HCT116 (cell line): Measurements from ENCODE around the gene IL36A. TPM values are rescaled to one million over a fixed set of nuclear protein-coding genes. Genes with fewer than 3 reads are reported as not detected.

Experiments used
- ATAC-seq: fragments of 200-7000 bp; cut with Tn5 transposase; 2 replicates; pipeline ENCODE4 v1.9.1; 2020; ENCODE audit warnings: mild to moderate bottlenecking, moderate library complexity
- BruUV-seq: library from RNA; stranded (reverse); fragments of 400-500 nt; replicated peaks from 2 replicates; lab custom pipeline; 2021; lab: Mats Ljungman, UMichigan
- CTCF ChIA-PET: fragments of 300-600 bp; sonication (Branson Sonifier 250); formaldehyde crosslinking; loops from one replicate; lab custom pipeline; 2021; ENCODE audit warnings: antibody characterized with exemption; lab: Charles Lee
- POLR2A ChIA-PET: fragments of 300-600, 350-600 bp; sonication (Branson Sonifier 250); formaldehyde crosslinking; loops from one replicate; lab custom pipeline; 2021; ENCODE audit warnings: antibody characterized with exemption; lab: Charles Lee
- RAD21 ChIA-PET, 2 experiments: fragments of 300-600 bp; sonication (Branson Sonifier 250); formaldehyde crosslinking; loops; one replicate each; lab custom pipeline; 2023; ENCODE audit warnings: low total read pairs in 2 of 2; ENCODE audit not compliant: uncharacterized antibody in 2 of 2, unreplicated experiment in 2 of 2, low non-redundant PET in 1 of 2; lab: Charles Lee
- DNase-seq: peaks from one replicate; pipeline ENCODE4 v3.0.0-alpha.2; 2010; ENCODE audit warnings: low read depth, low spot score
- H2AFZ ChIP-seq: fragments of 200-600 bp; shearing (Covaris generic), sonication (generic); 2 replicates; pipeline ENCODE4 v1.6.1; 2017; ENCODE audit warnings: low read depth, mixed run types, mixed read lengths, antibody characterized with exemption, low read length; ENCODE audit not compliant: poor library complexity, severe bottlenecking
- H3K27ac ChIP-seq: 2 replicates; pipeline ENCODE4 v1.5.1; 2012; ENCODE audit warnings: low read depth, low read length
- H3K27me3 ChIP-seq: fragments of 200-600 bp; sonication (generic); 2 replicates; pipeline ENCODE4 v1.6.1; 2016; ENCODE audit warnings: mixed run types, low read length, mixed read lengths; ENCODE audit not compliant: insufficient read depth
- H3K36me3 ChIP-seq, 2 experiments: fragments of 200-500 bp in 1 of 2; fragments of 200-600 bp in 1 of 2; sonication (Bioruptor generic) in 1 of 2; sonication (generic) in 1 of 2; 2 replicates each; pipeline versions ENCODE4 v1.5.1 to v1.6.1; 2014 to 2016; ENCODE audit warnings: low read length in 2 of 2, inconsistent platforms in 1 of 2, mixed read lengths in 1 of 2, mixed run types in 1 of 2; ENCODE audit not compliant: insufficient read depth in 2 of 2, control insufficient read depth in 1 of 2
- H3K4me1 ChIP-seq, 2 experiments: fragments of 200-600 bp in 1 of 2; sonication (generic) in 1 of 2; 2 replicates each; pipeline versions ENCODE4 v1.5.1 to v1.6.1; 2012 to 2017; ENCODE audit warnings: low read length in 2 of 2, inconsistent platforms in 1 of 2, mild to moderate bottlenecking in 1 of 2, mixed read lengths in 1 of 2, mixed run types in 1 of 2, moderate library complexity in 1 of 2; ENCODE audit not compliant: insufficient read depth in 2 of 2, control insufficient read depth in 1 of 2
- H3K4me2 ChIP-seq: fragments of 200-600 bp; sonication (generic); 2 replicates; pipeline ENCODE4 v1.6.1; 2017; ENCODE audit warnings: mixed run types, low read length, mixed read lengths
- H3K4me3 ChIP-seq, 2 experiments: fragments of 200-600 bp in 1 of 2; sonication (generic) in 1 of 2; replicated peaks in 1 of 2; 2 replicates each; pipeline ENCODE4 v1.5.1; 2011 to 2016; ENCODE audit warnings: low read length in 2 of 2, control low read depth in 1 of 2, low read depth in 1 of 2, mild to moderate bottlenecking in 1 of 2, mixed read lengths in 1 of 2, mixed run types in 1 of 2
- H3K79me2 ChIP-seq: fragments of 200-600 bp; sonication (generic); 2 replicates; pipeline ENCODE4 v1.6.1; 2017; ENCODE audit warnings: mild to moderate bottlenecking, mixed run types, low read length, moderate library complexity, mixed read lengths; ENCODE audit not compliant: insufficient read depth
- H3K9ac ChIP-seq: fragments of 200-600 bp; sonication (generic); 2 replicates; pipeline ENCODE4 v1.6.1; 2016; ENCODE audit warnings: low read length, mixed read lengths
- H3K9me2 ChIP-seq: fragments of 200-600 bp; sonication (generic), shearing (Covaris generic); 2 replicates; pipeline ENCODE4 v1.6.1; 2017; ENCODE audit warnings: mixed run types, mild to moderate bottlenecking, moderate library complexity; ENCODE audit not compliant: insufficient read depth
- H3K9me3 ChIP-seq, 2 experiments: fragments of 200-500 bp in 1 of 2; fragments of 200-600 bp in 1 of 2; sonication (Bioruptor generic) in 1 of 2; sonication (generic) in 1 of 2; 2 replicates each; pipeline ENCODE4 v1.6.1; 2014 to 2017; ENCODE audit warnings: low read length in 2 of 2, mixed read lengths in 2 of 2, inconsistent platforms in 1 of 2, low read depth in 1 of 2, mild to moderate bottlenecking in 1 of 2, mixed run types in 1 of 2, moderate library complexity in 1 of 2; ENCODE audit not compliant: control insufficient read depth in 1 of 2, insufficient read depth in 1 of 2
- H4K20me1 ChIP-seq: fragments of 200-600 bp; sonication (generic), shearing (Covaris generic); 2 replicates; pipeline ENCODE4 v1.6.1; 2017; ENCODE audit warnings: mixed run types, mild to moderate bottlenecking, moderate library complexity; ENCODE audit not compliant: insufficient read depth
- CEBPB ChIP-seq: IDR thresholded peaks from 2 replicates; pipeline ENCODE4 v1.6.1; 2012; ENCODE audit warnings: low read depth
- CTCF ChIP-seq, 3 experiments: fragments of 200-600 bp in 1 of 3; sonication (generic) in 1 of 3; IDR thresholded peaks in 2 of 3; conservative IDR thresholded peaks in 1 of 3; 2 replicates each; pipeline ENCODE4 v1.5.1; 2012 to 2017; ENCODE audit warnings: low read depth in 2 of 3, low read length in 2 of 3, antibody characterized with exemption in 1 of 3, borderline replicate concordance in 1 of 3, control low read depth in 1 of 3, mild to moderate bottlenecking in 1 of 3, mixed read lengths in 1 of 3, mixed run types in 1 of 3, moderate library complexity in 1 of 3; ENCODE audit not compliant: insufficient read depth in 1 of 3
- EZH2phosphoT487 ChIP-seq: fragments of 200-600 bp; IDR thresholded peaks from 2 replicates; pipeline ENCODE4 v1.6.1; 2018; ENCODE audit warnings: antibody characterized with exemption, borderline replicate concordance
- FOSL1 ChIP-seq: IDR thresholded peaks from 2 replicates; pipeline ENCODE4 v1.6.1; 2012; ENCODE audit warnings: low read depth
- JUND ChIP-seq: IDR thresholded peaks from 2 replicates; pipeline ENCODE4 v1.6.1; 2012
- POLR2AphosphoS5 ChIP-seq: IDR thresholded peaks from 2 replicates; pipeline ENCODE4 v1.6.1; 2011; ENCODE audit warnings: mild to moderate bottlenecking, low read depth, low read length, moderate library complexity
- RAD21 ChIP-seq: IDR thresholded peaks from 2 replicates; pipeline ENCODE4 v1.6.1; 2012; ENCODE audit warnings: low read depth, mild to moderate bottlenecking
- REST ChIP-seq: IDR thresholded peaks from 2 replicates; pipeline ENCODE4 v1.6.1; 2012; ENCODE audit warnings: low read depth
- SRF ChIP-seq: IDR thresholded peaks from 2 replicates; pipeline ENCODE4 v1.6.1; 2012; ENCODE audit warnings: low read depth
- TCF7L2 ChIP-seq: IDR thresholded peaks from 2 replicates; pipeline ENCODE4 v1.7.0; 2011; ENCODE audit warnings: borderline replicate concordance, inconsistent platforms; ENCODE audit not compliant: insufficient read depth, insufficient read length; ENCODE audit errors: extremely low read depth
- YY1 ChIP-seq: IDR thresholded peaks from 2 replicates; pipeline ENCODE4 v1.6.1; 2011; ENCODE audit warnings: low read length, low read depth, moderate library complexity, mild to moderate bottlenecking; ENCODE audit not compliant: insufficient replicate concordance; ENCODE audit errors: extremely low read depth
- ZFX ChIP-seq: fragments of 450-650 bp; IDR thresholded peaks from 2 replicates; pipeline ENCODE4 v1.6.1; 2017
- ZNF274 ChIP-seq: fragments of 200-500 bp; sonication (Bioruptor generic); IDR thresholded peaks from 2 replicates; pipeline ENCODE4 v1.6.1; 2014; ENCODE audit warnings: mild to moderate bottlenecking, low read depth, low read length, inconsistent platforms
- intact Hi-C: fragments of 100-400 bp; cut with micrococcal nuclease; formaldehyde crosslinking; loops from 2 replicates; pipeline ENCODE4 v1.10.0; 2022
- total RNA-seq: library from RNA; stranded (reverse); gene quantifications from one replicate; pipeline ENCODE4 v1.2.1, GENCODE V29; 2021; ENCODE audit not compliant: unreplicated experiment
- TF ChIP-seq, protein P1 (sequence below): IDR thresholded peaks from 2 replicates; pipeline ENCODE4 v1.6.1; 2012

The IL36A gene
- total RNA-seq, 1 experiment from 2014 or later, result not detected

- RAD21 ChIA-PET, result no interaction called here
- BruUV-seq, result no TSS peak
- H3K4me2 ChIP-seq, result no peak overlapping the region
These were observed 9.8 kb upstream of the IL36A start for GRCh38 chr2:112995346-112995920.

More at GRCh38 chr2:112995346-112995920, 9.8 kb upstream of the IL36A start:
- Histone ChIP-seq H3K27ac (no peak overlapping the region), H2AFZ (no peak overlapping the region), H4K20me1 (no peaks in the 10 kb centered on the region), H3K9ac (no peak overlapping the region), H3K4me3 (no peak overlapping the region), H3K9me2 (no peaks in the 10 kb centered on the region; the same call in 1 of the 2 replicates)
- intact Hi-C loops, result no loop called here
- POLR2A ChIA-PET, result no interaction called here
- CTCF ChIA-PET, result no interaction called here
- no peak for DNase-seq
- no peak for ATAC-seq
- TF ChIP-seq POLR2AphosphoS5 (no peak), JUND (no peak), ZFX (no peak), EZH2phosphoT487 (no peak), CTCF (IDR thresholded peaks at IDR 0.05 in 2 of 3, conservative IDR thresholded peaks at IDR 0.05 in 1 of 3; ENCODE audit: borderline replicate concordance in 1 of 3, insufficient read depth in 1 of 3, low read depth in 2 of 3, low read length in 2 of 3) (no peak), ZNF274 (no peak), YY1 (no peak), CEBPB (no peak), REST (no peak), SRF (no peak), FOSL1 (no peak), TCF7L2 (no peak), RAD21 (no peak)
- TF ChIP-seq, protein P1, sequence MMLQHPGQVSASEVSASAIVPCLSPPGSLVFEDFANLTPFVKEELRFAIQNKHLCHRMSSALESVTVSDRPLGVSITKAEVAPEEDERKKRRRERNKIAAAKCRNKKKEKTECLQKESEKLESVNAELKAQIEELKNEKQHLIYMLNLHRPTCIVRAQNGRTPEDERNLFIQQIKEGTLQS, result no peak
- TF ChIP-seq, all 23 proteins: peak for 0
- Histone ChIP-seq H3K79me2 (no peaks in the 10 kb centered on the region), H3K36me3 (no peaks in the 10 kb centered on the region), H3K9me3 (peaks cover 4 to 12% of the 10 kb centered on the region in 2 experiments; a peak in 3 of 4 replicates), H3K4me1 (no peaks in the 10 kb centered on the region), H3K27me3 (no peaks in the 10 kb centered on the region)
